ENCODE results near the gene ADCY2.

ADCY2 gene

DNA sequence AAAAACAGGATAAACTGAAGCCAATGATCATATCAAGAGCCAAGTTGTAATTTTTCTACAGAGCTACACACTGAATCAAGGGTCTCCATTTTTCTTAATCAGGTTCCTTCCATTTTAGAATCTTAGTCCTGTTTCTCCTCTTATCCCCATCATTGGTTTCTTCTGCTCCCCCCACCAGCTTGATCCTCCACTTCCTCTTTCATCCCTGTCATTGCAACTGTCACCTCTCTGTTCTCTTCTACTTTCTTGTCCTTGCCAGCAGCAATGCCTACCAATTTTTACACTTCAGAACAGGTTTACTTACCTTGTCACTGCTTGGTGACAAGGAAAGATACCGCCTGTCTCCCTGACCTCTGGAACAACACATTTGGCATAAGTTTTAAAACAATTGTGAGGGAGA lies 357.7 kb downstream of the ADCY2 start:
- no peak for DNase-seq

DNA sequence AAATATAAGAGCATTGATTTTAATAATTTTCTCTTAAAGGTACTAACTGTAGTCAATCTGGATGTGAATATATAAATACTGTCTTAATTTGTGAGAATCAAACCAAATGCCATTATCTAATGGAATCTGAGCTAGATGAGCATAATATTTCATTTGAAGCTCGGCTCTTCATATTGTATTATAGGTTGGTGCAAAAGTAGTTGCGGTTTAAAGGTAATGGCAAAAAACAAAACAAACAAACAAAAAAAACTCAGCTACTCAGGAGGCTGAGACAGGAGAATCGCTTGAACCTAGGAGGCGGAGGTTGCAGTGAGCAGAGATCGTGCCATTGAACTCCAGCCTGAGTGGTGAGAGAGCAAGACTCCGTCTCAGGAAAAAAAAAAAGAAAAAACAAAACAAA lies 358.6 kb downstream of the ADCY2 start:
- DNase-seq: no peak

DNA sequence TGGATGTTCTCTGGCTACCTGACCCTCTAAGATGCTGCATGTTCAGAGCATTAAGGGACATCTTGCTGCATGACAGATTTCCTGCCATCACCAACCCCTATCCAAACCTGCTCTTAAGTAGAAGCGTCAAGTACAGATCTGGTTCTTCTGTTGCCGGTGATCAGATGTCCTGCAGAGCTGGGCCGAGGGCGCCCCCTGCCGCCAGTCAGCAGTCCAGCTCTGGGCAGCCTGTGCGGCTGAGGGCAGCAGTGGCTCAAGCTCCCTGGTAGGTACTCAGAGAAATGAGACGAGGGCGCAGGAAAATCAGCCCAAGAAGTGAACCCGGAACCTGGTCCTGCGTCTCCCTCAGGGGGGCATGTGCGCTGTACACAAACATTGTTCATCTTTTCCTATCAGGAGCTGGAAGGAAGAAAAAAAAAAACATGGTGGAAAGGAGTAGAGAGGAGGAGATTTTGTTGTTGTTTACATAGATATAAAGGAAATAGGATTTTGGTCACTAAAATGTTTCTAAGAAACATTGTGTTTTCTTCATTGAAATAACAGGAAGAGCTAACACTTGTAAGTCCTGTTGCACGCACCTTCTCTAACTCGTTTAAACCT lies 359.2 kb downstream of the ADCY2 start:
- DNase-seq: peak; percentile 20

DNA sequence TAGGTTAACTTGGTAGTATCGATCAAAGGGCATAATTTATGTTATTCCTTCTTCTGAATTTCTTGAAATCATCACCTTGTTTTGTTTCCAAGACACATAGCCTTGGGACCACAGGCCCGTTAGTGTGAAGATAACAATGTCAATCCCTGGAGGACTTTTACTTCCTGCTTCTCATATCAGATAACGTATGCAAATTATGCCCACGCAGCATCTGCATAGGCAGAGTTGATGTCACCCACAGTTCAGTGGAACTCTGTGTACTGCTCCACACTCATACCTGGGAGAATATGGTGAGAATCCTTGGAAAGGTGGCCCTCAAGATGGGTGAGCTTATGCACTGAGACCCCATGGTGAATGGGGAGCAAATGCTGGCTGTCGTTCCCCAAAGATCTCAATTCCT lies 360.0 kb downstream of the ADCY2 start:
- no peak for DNase-seq

DNA sequence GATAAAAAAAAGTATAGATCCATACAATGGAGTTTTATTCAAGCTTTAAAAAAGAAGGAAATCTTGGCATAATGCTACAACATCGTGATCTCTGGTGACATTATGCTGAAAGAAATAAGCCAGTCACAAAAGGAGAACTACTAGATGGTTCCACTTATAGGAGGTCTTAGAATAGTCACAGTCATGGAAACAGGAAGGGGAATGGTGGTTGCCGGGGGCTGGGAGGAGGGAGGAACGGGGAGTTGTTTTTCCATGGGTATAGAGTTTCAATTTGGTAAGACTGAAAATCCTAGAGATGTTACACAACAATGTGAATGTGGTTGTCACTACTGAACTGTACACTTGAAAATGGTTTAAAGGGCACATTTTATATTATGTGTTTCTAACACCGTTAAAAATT lies 360.5 kb downstream of the ADCY2 start:
- DNase-seq: no peak

DNA sequence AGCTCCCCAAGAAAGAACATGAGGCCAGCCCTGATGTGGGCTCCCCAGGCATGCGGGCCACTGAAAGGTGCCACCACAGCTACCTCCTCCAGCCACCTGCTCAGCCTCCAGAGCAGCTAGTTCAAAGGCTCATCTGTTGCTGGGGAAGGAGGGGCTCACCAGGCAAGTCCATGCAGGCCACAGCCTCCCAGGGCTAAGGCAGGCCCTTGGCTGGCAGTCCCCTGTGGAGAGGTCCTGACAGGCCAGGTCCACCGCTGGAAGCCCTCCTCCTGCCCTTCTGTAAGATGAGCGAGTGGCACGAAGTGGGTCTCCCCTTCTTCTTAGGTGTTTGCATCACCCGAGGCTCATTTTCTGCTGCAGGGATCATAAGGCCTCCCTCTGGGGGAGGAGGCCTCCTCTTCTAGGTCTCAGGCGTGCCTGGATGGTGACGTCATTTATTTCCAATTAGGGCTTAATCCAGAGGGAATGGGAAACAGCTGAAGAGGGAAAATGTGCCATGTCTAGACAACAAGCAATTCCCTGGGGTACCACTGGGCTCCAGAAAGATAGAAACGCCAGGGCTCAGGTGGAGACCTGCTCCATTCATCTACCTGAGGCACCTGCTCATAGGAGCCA lies 363.4 kb downstream of the ADCY2 start:
- DNase-seq: no peak

DNA sequence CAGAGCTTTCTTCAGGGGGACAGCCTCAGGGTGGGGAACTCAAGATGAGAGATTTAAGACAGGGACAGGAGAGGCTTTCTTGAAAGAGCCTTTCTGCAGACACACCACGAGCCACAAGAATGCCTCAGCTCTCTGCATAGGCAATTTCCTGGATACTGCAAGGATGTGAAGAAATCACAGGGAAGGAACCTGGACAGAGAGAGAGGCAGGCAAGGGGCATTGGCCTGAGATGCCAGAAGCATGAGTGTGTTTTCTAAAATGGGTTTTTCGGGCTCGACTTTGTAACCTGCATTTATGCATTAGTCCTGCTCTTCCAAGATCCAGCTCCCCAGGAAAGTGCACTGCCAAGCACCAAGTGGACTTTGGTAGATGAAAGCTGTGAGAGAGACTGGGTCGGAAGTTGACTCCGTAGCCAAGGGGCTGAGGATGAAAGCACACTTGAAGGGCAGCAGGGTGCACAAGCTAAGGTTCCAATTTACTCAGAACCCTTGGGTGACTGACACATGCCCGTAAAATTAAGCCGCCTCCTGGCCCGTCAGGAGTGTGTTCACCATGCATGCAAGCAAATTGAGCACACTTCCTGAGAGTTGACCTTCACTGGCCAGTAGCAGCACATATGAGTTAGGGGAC lies 364.1 kb downstream of the ADCY2 start:
- no peak for DNase-seq

DNA sequence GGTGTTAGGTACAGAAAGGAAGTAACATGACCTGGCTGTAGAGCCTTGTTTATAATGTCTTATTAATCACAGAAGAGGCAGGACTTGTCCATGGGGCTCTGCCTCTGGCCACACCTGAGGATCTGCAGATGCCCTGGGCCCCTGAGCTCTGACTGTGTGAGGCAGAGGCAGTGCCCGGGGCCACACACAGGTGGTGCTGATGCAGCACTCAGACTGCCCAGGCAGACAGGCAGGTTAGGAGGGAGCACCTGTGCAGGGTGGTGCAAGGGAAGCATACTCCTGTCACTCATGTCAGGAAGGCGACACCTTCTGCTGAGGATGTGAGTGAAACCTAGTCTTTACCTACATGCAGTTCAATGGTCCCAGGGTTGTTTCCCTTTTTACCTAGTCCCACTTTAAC lies 366.3 kb downstream of the ADCY2 start:
- no peak for DNase-seq

DNA sequence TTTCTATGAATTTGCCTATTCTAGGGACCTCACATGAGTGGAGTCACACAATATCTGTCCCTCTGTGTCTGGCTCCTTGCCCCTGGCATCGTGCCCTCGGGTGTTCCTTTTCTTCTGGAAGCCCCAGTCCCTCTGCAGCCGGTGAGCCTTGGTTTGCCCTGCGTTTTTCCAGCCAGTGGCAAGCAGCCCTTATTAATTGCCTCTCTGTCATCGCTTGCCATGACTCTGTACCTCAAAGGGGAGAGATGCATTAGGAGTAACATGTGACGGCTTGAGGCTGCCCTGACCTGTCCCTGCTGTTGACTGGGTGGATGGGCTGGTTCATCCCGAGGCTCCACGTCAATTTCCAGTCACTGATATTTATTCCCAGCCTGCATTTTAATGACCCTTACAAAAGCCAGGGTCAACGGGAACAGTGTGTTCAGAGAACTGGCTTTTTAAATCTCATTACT lies 367.7 kb downstream of the ADCY2 start:
- no peak for DNase-seq

DNA sequence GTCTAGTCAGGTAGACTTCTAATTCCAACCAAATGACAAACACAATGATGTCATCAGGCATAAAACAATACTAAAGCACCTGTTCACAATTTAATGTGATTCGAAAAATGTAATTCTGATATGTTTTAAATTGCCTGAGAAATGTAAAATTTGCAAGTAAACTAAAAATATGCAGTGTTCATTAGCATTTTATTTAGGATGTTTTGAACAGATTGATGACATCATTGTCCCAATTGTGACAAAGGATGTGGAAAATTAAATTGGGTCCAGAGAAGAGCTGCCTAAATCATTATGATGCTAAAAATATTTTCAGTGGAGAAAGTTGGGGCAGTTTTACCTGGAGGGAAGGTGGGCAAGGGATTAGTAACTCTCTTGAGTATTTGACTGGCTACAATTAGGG lies 368.5 kb downstream of the ADCY2 start:
- DNase-seq: no peak

DNA sequence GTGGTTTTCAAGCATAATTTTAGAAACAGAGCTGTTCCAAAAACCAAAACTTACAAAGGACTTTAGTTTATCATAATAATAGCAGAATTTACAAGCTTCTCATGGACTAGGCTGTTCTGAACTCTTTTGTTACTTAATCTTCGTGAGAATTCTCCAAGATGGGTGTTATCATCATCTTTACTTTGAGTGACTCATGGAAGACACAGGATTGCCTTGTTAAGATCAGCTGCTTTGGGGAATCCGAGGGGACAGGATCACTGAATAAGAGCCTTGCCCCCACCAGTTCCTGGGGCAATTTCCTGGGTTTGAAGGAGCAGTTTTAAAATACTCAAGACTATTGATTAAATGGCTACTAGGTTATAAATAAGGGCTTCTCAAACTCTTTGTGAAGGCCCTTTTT lies 374.5 kb downstream of the ADCY2 start:
- DNase-seq: no peak

DNA sequence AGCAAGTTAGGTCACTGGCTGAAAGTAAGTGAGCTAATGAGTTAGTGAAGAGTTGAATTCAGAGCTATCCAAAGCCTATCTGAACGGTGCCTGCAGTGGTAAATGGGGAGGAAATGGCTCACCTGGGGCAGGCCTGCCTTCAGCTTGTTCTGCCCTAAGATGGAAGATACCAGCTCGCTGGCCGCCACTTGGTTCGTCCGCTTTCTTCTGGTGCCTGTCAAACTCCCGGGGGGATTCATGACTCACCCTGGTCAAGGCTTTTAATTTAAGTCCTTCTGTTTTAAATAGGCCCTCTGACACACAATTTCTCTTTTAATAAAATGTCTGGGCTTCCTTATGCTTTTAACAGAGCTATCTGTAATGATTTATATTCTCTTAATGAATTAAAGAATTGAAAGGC lies 376.2 kb downstream of the ADCY2 start:
- no peak for DNase-seq

DNA sequence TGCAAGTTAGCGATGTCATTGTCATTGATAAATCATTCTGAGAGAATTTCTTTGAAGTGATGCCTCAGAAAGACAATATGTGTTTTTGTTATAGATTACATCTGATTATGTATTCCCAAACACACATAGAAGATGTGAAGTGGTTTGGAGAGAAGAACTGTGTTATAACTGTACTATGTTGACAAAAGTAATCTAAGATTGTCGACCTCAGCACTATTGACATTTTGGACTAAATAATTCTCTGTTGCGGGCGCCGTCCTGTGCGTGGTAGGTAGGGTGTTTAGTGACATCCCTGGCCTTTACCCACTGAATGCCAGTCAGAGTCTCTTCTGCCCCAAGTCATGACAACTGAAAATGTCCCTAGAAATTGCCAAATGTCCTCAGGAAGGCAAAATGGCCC lies 377.2 kb downstream of the ADCY2 start:
- DNase-seq: no peak

DNA sequence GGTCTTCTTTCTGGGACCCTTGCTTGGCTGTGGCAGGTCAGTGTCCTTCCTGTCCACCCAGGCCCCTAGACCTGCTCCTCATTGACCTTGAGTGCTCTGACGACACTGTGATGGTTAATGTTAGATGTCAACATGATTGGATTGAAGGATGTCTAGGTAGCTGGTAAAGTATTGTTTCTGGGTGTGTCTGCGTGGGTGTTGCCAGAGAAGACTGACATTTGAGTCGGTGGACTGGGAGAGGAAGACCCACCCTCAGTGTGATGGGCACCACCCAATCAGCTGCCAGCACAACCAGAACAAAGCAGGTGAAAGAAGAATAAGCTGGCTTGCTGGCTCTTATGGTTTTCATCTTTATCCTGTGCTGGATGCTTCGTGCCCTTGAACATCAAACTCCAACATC lies 380.5 kb downstream of the ADCY2 start:
- DNase-seq: no peak

DNA sequence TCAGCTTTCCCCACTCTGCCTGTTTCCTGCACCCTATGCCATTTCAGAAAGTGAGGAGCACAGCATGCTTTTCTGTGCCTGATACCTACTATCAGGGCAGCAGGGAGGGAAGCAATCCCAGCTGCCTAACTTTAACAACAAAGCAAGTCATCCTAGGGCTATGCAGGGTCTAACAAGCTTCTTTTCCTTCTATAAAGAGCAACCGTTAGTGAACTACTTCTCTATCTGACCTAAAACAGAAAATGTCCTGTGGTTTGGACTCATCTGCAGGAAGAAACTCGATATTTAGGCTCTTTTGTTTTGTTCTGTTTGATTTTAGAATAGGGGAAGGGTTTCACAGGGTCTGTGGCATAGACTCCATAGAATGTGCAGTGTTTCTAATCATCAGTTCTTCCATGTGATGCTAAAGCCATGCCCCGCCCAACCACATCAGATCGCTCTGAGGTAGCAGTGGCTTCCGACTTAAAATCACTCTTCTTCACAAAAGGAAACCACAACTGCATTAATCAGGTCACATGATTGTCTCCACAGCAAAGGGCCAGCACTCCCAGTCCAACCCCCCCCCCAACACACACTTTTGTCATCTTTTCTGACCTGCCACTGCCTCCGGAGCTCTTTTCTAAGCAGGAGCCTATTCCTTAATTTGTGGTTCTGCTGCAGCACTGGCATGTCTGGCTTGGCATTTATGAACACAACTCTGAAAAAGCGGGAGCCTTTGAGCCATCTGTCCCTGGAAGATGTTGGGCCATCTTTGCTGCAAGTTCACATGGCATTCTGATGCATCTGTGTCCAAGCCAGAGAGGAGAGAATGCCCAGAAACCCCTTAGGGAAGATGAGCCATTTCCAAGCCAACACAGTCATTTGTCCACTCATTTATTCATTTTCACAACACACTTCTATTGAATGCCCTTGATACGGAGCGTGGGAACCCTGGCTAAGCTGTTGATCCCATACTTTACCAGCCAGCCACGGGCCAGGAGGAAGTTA lies 383.4 kb downstream of the ADCY2 start:
- no peak for DNase-seq

DNA sequence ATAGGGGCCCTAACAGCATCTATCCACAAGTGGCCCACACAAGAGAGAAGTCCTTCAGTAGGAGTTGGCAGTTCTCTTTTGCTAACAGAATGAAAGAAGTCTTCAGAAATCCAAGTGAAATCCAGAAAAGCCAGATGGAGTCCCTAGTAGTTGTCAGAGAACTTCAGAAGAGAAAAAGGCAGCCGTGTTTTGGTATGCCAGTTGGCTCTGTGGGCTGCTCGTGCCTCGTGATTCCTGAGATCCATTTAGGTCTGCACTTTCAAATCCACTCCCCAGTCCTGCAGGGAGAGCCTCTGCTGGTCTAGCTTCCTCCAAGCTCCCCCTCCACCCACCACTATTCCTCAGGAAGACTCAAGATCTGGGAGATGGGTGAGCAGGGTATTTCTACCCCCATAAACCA lies 386.0 kb downstream of the ADCY2 start:
- DNase-seq: no peak

DNA sequence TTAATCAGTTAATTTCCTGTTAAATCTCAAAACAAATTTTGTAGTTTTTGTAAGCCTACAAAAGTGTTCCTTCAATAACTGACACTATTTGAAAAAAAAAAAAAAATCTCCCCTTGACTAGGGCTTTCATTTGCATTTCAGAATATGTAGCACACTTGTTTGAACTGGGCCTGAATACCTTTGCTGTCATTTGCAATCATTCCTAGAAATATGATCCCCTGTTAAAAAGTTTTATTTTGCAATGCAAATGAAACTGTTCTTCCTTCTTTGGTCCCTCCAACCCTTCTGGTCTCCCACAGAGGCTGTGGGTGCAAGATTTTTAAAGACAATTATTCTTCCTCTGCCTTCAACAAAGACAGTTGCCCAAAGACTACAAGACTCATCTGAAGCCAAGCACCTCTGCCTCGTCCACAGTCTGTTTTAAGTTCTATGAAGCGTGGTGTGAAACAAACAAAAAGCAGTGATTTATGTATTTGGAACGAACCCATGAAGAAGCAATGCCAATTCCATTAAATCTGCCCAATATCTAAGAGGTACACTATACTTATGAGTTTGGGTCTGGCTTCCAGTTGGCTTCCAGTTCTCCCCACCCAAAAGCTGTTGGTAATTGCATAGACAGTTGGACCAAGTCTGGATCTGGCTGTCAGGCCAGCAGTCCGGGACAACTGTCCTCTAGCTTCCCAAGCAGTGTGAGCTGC lies 388.9 kb downstream of the ADCY2 start:
- DNase-seq: no peak

DNA sequence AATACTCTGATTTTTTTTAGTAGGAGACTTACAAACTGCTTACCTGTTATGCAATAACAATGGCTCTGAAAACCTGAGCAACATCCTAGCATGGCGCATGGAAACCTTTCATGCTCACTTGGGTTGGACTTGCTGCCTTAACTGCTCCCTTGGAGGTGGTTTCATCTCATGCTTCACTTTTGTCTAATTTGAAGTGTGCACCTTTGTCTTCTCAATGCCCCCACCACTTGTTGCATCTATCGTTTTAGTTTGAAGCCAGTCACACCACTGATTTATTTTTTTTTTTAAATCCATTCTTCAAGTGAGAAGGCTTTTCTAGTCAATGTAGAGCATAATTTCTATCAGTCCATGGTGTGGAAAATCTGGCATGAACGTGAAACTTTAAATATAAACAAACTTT lies 391.8 kb downstream of the ADCY2 start:
- no peak for DNase-seq

DNA sequence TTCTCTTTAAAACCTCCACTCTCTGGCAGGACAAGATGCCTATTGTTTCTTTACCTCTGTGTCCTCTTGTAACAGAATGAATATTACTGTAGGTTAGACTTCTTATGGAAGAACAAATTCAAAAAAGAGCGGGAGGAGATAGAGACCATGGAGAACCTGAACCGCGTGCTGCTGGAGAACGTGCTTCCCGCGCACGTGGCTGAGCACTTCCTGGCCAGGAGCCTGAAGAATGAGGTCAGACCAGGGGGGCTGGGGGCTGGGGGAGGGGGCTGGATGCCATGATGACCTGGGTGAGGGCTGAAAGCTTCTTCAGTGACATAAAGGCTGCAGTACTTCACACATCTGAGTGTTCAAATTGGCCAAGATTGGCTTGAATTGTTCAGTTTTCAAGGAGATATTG lies 393.6 kb downstream of the ADCY2 start:
- DNase-seq: no peak

DNA sequence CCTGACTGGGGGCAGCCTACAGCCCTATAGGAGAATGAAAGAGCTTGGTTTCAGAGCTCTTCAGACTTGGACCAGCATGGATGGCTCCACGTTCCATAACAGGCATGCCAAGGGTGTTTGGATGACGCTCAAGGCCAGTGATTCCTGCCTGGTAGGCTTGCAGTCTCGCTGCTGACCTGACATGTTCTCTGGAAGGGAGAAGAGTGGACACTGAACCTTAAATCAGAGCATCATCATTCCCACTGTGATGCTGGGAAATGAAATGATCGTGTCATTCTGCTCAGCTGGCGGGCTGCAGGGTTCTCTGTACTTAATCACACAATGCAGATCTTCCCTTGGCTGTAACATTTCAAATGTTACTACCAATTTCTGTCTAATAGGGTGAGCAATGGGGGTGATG lies 398.0 kb downstream of the ADCY2 start:
- no peak for DNase-seq

DNA sequence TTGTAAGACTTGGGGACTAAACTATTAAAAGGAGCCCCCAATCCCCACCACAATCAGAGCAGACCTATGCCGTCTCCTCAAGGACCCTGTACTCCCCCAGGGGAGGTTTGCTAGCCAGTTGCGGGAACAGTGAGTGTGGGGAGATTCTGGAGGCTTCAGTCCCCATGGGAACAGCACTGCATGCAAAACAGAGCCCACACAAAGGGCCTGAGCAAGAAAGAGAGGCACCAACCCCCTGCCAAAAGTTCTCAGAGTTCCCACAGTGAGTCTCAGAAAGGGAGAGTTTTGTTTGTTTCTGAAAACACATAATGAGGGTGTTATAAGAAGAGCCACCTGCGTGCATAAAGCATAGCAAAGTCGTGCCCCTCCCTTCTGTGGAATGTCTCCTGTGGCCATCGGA lies 398.4 kb downstream of the ADCY2 start:
- no peak for DNase-seq

DNA sequence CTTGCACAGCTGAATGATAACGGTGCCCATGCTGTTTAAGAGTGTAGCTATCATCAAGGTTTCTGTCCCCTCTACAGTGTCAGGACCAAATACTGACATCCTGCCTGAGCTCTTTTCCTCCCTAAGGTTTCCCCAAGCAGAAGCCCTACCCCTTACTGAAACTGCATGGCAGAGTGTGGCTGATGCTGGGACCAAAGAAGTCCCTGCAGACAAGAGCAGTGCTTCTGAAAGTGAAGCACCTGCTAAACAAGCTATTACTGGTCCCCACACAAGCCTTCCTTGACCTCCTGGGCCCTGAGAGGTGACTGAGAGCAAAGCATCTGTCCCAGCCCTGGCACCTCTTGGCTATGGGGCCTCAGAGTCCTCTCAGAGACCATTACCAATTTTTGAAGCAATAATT lies 398.9 kb downstream of the ADCY2 start:
- DNase-seq: no peak

DNA sequence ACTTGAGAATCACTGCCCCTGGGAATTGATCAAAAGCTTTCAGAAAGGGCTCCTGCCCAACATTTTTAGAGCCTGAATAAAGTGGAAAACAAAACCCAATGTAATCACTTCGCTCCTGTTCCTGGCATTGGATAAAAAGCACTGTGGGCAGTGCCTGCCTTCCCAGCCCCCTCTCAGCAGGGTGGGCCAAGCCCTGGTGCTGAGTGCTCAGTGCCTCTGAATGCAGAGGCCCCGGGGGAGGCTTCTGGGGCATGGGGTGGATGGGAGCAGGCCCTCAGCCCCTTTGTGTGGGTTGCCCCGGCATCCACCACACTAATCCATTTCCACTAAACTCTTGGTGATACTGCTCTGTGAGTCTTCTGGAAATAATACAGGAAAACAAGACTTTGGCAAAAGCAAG lies 399.4 kb downstream of the ADCY2 start:
- no peak for DNase-seq
